ENCODE results near the gene NPHP4. TPM values are rescaled to one million over a fixed set of nuclear protein-coding genes. Genes with fewer than 3 reads are reported as not detected.

The NPHP4 gene
- total and polyA plus RNA-seq, 10 of the 15 experiments (the other 5 are each of a cell fraction or from before 2014, with no cell fraction given): 0.16 to 10.5 (median 3.1) TPM

DNA sequence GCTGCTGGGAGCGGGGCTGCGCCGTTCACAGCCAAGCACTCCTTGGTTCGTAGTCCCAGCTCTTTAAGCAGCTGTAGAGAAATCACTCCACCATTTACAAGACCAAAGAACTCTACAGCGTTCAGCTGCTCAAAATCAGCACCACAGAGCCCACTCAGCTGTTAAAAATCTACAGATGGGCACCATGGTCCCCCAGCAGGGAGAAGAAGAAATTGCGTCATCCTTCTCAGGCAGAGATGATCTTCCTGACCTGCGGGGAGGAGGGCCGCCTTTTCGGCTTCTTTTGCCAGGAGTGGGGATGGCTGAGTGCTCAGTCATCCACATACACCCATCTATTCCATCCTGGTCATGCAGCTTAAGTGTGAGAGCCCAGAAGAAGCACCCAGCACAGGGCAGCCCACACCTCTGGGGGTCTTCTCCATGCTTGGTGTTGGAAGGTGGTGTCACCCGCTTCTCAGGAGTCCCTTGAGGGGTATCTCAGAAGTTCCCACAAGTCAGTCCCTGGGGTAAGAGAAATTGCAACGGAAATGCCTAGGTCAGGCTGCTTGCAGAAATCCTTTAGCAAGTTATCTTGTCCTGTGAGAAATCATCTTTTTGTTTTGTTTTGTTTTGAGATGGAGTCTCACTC lies 163.8 kb downstream of the NPHP4 start:
- Histone ChIP-seq H3K27me3 (replicated peaks in 1 of 2; ENCODE audit: control insufficient read depth in 2 of 2, insufficient read depth in 2 of 2, low read length in 1 of 2) (no peaks in the 10 kb centered on the region), H3K79me2 (ENCODE audit: control insufficient read depth, insufficient read depth, low read length) (no peaks in the 10 kb centered on the region), H3K4me2 (ENCODE audit: control insufficient read depth, insufficient read depth) (no peak overlapping the region), H3K4me1 (ENCODE audit: control insufficient read depth, insufficient read depth, low read length) (no peaks in the 10 kb centered on the region), H3K4me3 (no peak overlapping the region), H3K9ac (ENCODE audit: control insufficient read depth, insufficient read depth, low read length) (no peak overlapping the region), H3K36me3 (ENCODE audit: control insufficient read depth in 2 of 2, insufficient read depth in 2 of 2, low read length in 1 of 2) (no peaks in the 10 kb centered on the region), H3K27ac (ENCODE audit: control insufficient read depth, insufficient read depth) (no peak overlapping the region), H3K9me3 (replicated peaks; ENCODE audit: control insufficient read depth, insufficient read depth, low read length) (no peaks in the 10 kb centered on the region), H4K20me1 (ENCODE audit: control insufficient read depth, insufficient read depth) (no peaks in the 10 kb centered on the region), H2AFZ (ENCODE audit: control insufficient read depth, low read depth, low read length) (no peak overlapping the region)
- SMC1A ChIA-PET (ENCODE audit: uncharacterized antibody, unreplicated experiment): no interaction called here
- no peak for TF ChIP-seq SMAD1 (IDR thresholded peaks at IDR 0.05; ENCODE audit: low read depth, partially characterized antibody)
- no peak for TF ChIP-seq ETV6 (conservative IDR thresholded peaks at IDR 0.05 in 1 of 2, IDR thresholded peaks at IDR 0.05 in 1 of 2; ENCODE audit: borderline replicate concordance in 1 of 2, low read depth in 1 of 2)
- TF ChIP-seq GATAD2B (conservative IDR thresholded peaks at IDR 0.05; ENCODE audit: low read depth): no peak
- no peak for TF ChIP-seq ZBTB40 (IDR thresholded peaks at IDR 0.05; ENCODE audit: borderline replicate concordance)
- no peak for TF ChIP-seq CBX3 (IDR thresholded peaks at IDR 0.05; ENCODE audit: borderline replicate concordance, low read depth)
- TF ChIP-seq CHD2 (IDR thresholded peaks at IDR 0.05; ENCODE audit: borderline replicate concordance, low read depth, low read length): no peak
- RAD21 ChIA-PET (ENCODE audit: unreplicated experiment): no interaction called here
- in situ Hi-C loops (cut with MboI): no loop called here
- intact Hi-C loops (cut with micrococcal nuclease; ENCODE audit: unreplicated experiment): no loop called here
- FAIRE-seq (no peak), DNase-seq (ENCODE audit: low read depth, low spot score) (no peak), ATAC-seq (no peak)
- 66% methylated on average over 11 of the region's 11 CpGs for WGBS (ENCODE audit: insufficient coverage, insufficient replicate concordance, low lambda C conversion rate, missing lambda C conversion rate)
- BruUV-seq (replicated peaks): no TSS peak
- POLR2A ChIA-PET: no interaction called here
- CTCF ChIA-PET: no interaction called here

Measured in GM12878 (cell line).